GM12864 (cell line): ENCODE data around the gene CNN2.

Experiments used
- DNase-seq: peaks from one replicate; pipeline ENCODE4 v3.0.0-alpha.2; 2011; ENCODE audit warnings: low read depth
- H3K4me3 ChIP-seq: 2 replicates; pipeline ENCODE4 v1.5.1; 2011; ENCODE audit warnings: mild to moderate bottlenecking, low read depth, low read length, control low read depth
- TF ChIP-seq, protein P1 (sequence below): IDR thresholded peaks from 2 replicates; pipeline ENCODE4 v1.5.1; 2011; ENCODE audit warnings: low read depth, mild to moderate bottlenecking, moderate library complexity, low read length, control low read depth, inconsistent platforms; ENCODE audit errors: missing control alignments

Gene CNN2

DNA sequence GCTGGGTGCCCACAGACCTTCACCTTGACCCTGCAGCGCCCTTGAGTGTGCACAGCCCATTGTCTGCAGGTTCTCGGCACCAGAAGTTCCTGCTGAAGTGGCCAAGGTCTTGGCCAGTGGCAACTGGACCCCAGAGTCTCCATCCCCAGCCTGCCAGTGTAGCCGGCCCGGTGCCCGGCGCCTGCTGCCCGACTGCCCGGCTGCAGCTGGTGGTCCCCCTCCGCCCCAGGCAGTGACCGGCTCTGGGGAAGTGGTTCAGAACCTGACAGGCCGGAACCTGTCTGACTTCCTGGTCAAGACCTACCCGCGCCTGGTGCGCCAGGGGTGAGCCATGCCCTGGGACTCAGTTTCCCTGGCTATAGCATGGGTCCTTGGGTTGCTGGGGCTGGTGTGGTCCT is 28.6 kb downstream of the CNN2 start:
- DNase-seq, result no peak
- TF ChIP-seq, protein P1, sequence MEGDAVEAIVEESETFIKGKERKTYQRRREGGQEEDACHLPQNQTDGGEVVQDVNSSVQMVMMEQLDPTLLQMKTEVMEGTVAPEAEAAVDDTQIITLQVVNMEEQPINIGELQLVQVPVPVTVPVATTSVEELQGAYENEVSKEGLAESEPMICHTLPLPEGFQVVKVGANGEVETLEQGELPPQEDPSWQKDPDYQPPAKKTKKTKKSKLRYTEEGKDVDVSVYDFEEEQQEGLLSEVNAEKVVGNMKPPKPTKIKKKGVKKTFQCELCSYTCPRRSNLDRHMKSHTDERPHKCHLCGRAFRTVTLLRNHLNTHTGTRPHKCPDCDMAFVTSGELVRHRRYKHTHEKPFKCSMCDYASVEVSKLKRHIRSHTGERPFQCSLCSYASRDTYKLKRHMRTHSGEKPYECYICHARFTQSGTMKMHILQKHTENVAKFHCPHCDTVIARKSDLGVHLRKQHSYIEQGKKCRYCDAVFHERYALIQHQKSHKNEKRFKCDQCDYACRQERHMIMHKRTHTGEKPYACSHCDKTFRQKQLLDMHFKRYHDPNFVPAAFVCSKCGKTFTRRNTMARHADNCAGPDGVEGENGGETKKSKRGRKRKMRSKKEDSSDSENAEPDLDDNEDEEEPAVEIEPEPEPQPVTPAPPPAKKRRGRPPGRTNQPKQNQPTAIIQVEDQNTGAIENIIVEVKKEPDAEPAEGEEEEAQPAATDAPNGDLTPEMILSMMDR, result no peak
- H3K4me3 ChIP-seq, result no peak overlapping the region

DNA sequence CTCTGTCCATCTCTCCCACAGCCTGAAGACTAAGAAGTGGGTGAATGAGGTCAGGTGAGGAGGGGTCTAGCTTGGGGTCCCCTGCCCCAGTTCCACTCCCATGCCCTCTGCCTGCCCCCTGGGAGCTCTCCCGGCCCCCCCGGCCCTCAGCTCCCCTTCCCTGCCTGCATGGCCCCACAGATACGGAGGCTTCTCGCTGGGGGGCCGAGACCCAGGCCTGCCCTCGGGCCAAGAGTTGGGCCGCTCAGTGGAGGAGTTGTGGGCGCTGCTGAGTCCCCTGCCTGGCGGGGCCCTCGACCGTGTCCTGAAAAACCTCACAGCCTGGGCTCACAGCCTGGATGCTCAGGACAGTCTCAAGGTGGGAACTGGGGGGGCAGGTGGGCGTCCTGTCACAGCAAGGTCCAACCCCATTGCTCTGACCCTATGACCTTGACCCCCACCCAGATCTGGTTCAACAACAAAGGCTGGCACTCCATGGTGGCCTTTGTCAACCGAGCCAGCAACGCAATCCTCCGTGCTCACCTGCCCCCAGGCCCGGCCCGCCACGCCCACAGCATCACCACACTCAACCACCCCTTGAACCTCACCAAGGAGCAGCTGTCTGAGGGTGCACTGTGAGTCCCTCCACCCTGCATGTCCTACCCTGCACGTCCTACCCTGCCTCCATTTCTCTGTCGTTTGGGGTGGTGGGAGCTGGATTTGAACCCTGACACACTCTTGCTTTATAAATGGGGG is 29.6 kb downstream of the CNN2 start:
- H3K4me3 ChIP-seq, result no peak overlapping the region
- DNase-seq, result no peak
- TF ChIP-seq, protein P1, result no peak

DNA sequence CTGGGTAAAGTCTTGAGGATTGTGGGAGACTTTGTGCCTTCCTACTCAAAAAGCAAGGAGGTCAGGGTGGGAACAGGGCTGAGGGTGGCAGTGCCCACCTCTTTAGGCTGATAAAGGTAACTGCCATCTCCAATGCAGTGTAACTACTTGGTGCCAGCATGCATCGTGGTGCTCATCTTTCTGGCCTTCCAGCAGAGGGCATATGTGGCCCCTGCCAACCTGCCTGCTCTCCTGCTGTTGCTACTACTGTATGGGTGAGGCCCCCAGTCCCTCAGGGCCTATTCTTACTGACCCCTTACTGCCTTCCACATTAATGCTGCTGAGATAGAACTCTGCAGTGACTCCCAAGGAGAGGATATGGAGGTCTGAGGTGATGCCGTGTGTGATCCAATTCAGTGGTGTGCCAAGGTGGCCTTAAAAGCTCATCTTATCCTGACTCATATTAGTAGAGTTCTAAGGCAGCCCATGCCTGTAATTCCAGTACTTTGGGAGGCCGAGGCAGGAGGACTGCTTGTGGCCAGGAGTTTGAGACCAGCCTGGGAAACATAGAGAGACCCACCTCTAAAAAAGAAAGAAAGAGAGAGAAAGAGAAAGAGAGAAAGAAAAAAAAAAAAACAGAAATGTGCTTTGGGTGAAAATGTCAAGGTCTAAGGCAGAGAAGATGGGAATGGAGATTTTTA is 30.9 kb downstream of the CNN2 start:
- no peak overlapping the region for H3K4me3 ChIP-seq
- TF ChIP-seq, protein P1, result peak; percentile 53
- DNase-seq, result no peak

DNA sequence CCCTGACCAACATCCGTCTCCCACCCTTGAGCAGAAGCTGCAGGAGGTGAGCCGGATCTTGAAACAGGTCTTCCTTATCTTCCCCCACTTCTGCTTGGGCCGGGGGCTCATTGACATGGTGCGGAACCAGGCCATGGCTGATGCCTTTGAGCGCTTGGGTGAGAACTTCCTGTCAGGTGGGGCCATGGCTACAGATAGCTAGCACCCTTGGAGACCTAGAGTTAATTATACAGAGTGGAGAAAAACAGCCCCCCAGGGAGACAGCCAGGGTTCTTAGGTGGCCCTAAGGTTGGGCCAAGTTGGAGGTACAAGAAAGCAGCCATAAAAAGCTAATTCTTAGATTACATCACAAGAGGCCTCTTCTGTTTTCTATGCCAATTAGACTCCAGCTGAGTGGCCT is 31.7 kb downstream of the CNN2 start:
- DNase-seq, result no peak
- no peak overlapping the region for H3K4me3 ChIP-seq
- TF ChIP-seq, protein P1, result no peak

DNA sequence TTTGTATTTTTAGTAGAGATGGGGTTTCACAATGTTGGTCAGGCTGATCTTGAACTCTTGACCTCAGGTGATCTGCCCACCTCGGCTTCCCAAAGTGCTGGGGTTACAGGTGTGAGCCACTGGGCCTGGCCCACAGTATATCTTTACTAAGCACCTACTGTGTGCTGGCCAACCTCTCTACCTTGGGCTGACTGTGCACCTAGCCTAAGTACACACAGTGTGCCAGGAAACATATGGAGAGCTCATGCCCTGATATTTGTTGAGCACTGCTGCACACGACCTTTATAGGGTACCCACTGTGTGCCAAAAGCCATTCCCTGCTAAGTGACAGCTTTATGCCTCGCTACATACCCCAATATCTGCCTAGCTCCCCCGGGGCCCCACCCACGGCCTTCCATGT is 34.3 kb downstream of the CNN2 start:
- DNase-seq, result no peak
- no peak overlapping the region for H3K4me3 ChIP-seq
- TF ChIP-seq, protein P1, result no peak

DNA sequence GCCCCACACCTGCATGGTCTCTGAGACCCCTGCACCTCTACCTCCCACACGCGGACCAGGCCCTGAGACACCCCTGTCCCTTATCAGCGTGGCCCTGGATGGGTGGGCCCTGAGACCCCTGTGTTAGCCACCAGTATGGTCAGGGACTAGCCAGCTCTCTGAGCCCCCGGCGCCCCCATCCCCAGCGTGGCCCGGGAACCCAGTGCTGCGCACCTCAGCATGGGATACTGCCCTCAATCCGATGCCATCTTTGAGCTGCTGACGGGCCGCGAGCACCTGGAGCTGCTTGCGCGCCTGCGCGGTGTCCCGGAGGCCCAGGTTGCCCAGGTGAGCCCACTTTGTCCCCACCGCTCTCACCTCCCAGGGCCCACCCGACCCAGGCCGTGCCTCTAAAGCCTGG is 35.6 kb downstream of the CNN2 start:
- TF ChIP-seq, protein P1, result no peak
- no peak for DNase-seq
- no peak overlapping the region for H3K4me3 ChIP-seq
